Body of pancreas (tissue), 4 donors: ENCODE data around the gene IKZF5.

Experiments
- POLR2A ChIP-seq, 3 donors: fragments of 450-650 bp; IDR thresholded peaks; one replicate each; pipeline ENCODE4 v1.6.1; 2016; ENCODE audit warnings: antibody characterized with exemption in 3 of 3, mild to moderate bottlenecking in 2 of 3
- TF ChIP-seq, protein P1 (sequence below), 7 experiments: fragments of 450-650 bp in 4 of 7; fragments of 200-600 bp in 3 of 7; sonication (generic) in 3 of 7; IDR thresholded peaks; one replicate each; pipeline ENCODE4 v1.5.1; 2016 to 2019; ENCODE audit warnings: antibody characterized with exemption in 7 of 7

DNA sequence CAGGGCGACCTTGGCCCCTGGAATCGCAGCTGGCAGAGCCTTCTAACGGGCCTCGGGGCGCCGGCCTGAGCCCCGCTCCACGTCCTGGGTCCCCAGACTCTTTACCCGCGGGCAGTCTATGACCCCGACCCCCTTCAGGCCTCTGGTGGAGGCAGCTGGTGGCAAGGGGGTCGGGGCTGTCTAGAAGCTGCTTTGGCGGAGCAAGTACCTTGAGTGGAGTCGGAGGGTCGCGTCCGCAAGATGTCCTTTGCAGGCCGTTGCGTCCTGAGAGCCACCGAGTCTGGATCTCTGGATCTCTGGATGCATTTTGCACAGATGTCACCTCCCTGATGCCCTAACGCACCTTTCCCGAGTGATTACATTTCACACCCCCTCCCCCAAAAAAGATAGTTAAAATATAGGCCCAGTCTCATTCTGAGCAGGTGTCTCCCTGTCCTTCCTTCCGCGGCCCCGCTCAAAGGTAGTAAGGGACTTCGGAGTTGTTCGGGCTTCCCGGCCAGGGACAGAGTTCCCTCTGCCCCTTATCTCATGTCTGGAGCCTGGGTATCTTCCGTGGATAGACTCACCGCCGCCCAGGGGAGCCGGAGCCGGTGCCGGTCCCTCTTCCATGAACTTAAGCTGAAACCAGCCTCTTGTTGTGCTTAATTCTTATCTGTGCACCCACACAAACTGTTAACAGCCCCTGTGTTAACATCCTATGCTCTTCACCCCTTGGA, 668 bp upstream of the IKZF5 start:
- TF ChIP-seq POLR2A (IDR thresholded peaks at IDR 0.05): no peak
- TF ChIP-seq, protein P1, sequence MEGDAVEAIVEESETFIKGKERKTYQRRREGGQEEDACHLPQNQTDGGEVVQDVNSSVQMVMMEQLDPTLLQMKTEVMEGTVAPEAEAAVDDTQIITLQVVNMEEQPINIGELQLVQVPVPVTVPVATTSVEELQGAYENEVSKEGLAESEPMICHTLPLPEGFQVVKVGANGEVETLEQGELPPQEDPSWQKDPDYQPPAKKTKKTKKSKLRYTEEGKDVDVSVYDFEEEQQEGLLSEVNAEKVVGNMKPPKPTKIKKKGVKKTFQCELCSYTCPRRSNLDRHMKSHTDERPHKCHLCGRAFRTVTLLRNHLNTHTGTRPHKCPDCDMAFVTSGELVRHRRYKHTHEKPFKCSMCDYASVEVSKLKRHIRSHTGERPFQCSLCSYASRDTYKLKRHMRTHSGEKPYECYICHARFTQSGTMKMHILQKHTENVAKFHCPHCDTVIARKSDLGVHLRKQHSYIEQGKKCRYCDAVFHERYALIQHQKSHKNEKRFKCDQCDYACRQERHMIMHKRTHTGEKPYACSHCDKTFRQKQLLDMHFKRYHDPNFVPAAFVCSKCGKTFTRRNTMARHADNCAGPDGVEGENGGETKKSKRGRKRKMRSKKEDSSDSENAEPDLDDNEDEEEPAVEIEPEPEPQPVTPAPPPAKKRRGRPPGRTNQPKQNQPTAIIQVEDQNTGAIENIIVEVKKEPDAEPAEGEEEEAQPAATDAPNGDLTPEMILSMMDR (IDR thresholded peaks at IDR 0.05): no peak
